Stomach (tissue), 4 donors: ENCODE results near the gene TBC1D14.

ENCODE experiments used
- CTCF ChIP-seq, 7 experiments: fragments of 450-650 bp in 4 of 7; fragments of 200-600 bp in 3 of 7; sonication (generic) in 3 of 7; IDR thresholded peaks; one replicate each; pipeline ENCODE4 v1.5.1; 2016 to 2019; ENCODE audit warnings: antibody characterized with exemption in 7 of 7, control low read depth in 2 of 7, mild to moderate bottlenecking in 1 of 7
- EP300 ChIP-seq: sonication (generic); formaldehyde crosslinking; IDR thresholded peaks from one replicate; pipeline ENCODE4 v1.6.1; 2017; ENCODE audit warnings: antibody characterized with exemption
- POLR2A ChIP-seq, 4 donors: fragments of 450-650 bp; IDR thresholded peaks; one replicate each; pipeline ENCODE4 v1.6.1; 2016; ENCODE audit warnings: antibody characterized with exemption in 4 of 4, control low read depth in 2 of 4, mild to moderate bottlenecking in 1 of 4, moderate library complexity in 1 of 4

- TF ChIP-seq CTCF (IDR thresholded peaks at IDR 0.05) (peak in 2 of 7 experiments; percentile 9), POLR2A (IDR thresholded peaks at IDR 0.05) (peak in 1 of 4 donors; percentile 52), EP300 (no peak)
These were observed 77.4 kb downstream of the TBC1D14 start for GRCh38 chr4:6986781-6987587.
